Skeletal muscle tissue (tissue), 4 donors: ENCODE results near the gene TNFRSF6B. TPM values are rescaled to one million over a fixed set of nuclear protein-coding genes. Genes with fewer than 3 reads are reported as not detected.

Experiments
- H3K27ac ChIP-seq: one replicate; pipeline ENCODE4 v1.7.0; 2013; ENCODE audit warnings: mild to moderate bottlenecking, low read depth, low read length, inconsistent platforms
- H3K27me3 ChIP-seq, 3 donors: one replicate each; pipeline ENCODE4 v1.7.0; 2013; ENCODE audit warnings: low read length in 3 of 3; ENCODE audit not compliant: control insufficient read depth in 3 of 3, insufficient read depth in 3 of 3
- H3K36me3 ChIP-seq, 3 donors: one replicate each; pipeline ENCODE4 v1.7.0; 2013; ENCODE audit warnings: low read length in 3 of 3; ENCODE audit not compliant: control insufficient read depth in 3 of 3, insufficient read depth in 3 of 3
- H3K4me1 ChIP-seq, 3 donors: one replicate each; pipeline ENCODE4 v1.7.0; 2013; ENCODE audit warnings: low read length in 3 of 3, mild to moderate bottlenecking in 3 of 3; ENCODE audit not compliant: control insufficient read depth in 3 of 3, insufficient read depth in 3 of 3
- H3K4me3 ChIP-seq, 3 donors: one replicate each; pipeline ENCODE4 v1.7.0; 2013; ENCODE audit warnings: low read length in 3 of 3
- H3K9ac ChIP-seq, 3 donors: one replicate each; pipeline ENCODE4 v1.7.0; 2013; ENCODE audit warnings: low read length in 3 of 3, mild to moderate bottlenecking in 3 of 3, moderate library complexity in 2 of 3, low read depth in 1 of 3
- H3K9me3 ChIP-seq, 3 donors: one replicate each; pipeline ENCODE4 v1.7.0; 2013; ENCODE audit warnings: low read length in 3 of 3; ENCODE audit not compliant: control insufficient read depth in 3 of 3
- total RNA-seq: library from RNA; depleted of rRNA; stranded (reverse); fragments of >200 nt; gene quantifications from one replicate; pipeline ENCODE4 v1.2.3, GENCODE V29; 2014
- donor health status: Osteomylitis.

The TNFRSF6B gene
- total RNA-seq, 1 donor from 2014 or later, result not detected

DNA sequence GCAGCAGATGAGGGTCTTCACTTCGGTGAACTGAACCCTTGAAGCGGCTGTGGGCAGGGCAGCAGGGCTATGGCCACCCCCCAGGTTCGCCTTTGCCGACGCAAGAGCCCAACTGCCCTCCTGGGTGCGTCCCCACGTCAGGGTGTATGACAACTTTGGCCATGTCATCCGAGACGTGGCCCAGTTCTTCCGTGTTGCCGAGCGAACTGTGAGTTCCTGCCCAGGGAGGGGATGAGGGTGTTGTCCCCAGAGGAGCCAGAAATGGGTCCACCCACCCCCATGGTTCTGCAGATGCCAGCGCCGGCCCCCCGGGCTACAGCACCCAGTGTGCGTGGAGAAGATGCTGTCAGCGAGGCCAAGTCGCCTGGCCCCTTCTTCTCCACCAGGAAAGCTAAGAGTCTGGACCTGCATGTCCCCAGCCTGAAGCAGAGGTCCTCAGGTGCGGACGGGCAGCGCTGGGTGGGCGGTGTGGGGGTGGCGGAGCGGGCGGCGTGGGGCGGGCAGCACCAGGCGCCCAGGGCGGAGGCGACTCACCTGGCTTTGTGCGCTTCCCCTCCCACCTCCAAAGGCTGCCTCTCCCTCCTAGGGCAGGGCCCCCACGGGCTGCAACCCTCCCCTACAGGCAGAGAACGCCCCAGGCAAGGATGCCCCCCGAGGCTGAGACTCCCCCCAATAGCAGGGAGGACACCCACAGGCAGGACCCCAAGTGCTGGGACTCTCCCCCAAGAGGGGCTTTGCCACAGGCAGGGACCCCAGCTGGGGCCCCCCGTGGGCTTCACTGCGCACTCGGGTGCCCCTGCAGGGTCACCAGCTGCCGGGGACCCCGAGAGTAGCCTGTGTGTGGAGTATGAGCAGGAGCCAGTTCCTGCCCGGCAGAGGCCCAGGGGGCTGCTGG is 6.2 kb upstream of the TNFRSF6B start:
- Histone ChIP-seq H3K9ac (no peak overlapping the region), H3K27ac (no peak overlapping the region), H3K9me3 (no peaks in the 10 kb centered on the region), H3K36me3 (peaks cover 4 to 10% (median 7%) of the 10 kb centered on the region in 3 donors), H3K27me3 (no peaks in the 10 kb centered on the region), H3K4me3 (no peak overlapping the region), H3K4me1 (peaks cover 28 to 34% (median 32%) of the 10 kb centered on the region in 3 donors)

GRCh38 chr20:63690898-63691710 is 5.3 kb upstream of the TNFRSF6B start:
- peaks cover 24 to 34% (median 32%) of the 10 kb centered on the region in 3 donors for H3K4me1 ChIP-seq

DNA sequence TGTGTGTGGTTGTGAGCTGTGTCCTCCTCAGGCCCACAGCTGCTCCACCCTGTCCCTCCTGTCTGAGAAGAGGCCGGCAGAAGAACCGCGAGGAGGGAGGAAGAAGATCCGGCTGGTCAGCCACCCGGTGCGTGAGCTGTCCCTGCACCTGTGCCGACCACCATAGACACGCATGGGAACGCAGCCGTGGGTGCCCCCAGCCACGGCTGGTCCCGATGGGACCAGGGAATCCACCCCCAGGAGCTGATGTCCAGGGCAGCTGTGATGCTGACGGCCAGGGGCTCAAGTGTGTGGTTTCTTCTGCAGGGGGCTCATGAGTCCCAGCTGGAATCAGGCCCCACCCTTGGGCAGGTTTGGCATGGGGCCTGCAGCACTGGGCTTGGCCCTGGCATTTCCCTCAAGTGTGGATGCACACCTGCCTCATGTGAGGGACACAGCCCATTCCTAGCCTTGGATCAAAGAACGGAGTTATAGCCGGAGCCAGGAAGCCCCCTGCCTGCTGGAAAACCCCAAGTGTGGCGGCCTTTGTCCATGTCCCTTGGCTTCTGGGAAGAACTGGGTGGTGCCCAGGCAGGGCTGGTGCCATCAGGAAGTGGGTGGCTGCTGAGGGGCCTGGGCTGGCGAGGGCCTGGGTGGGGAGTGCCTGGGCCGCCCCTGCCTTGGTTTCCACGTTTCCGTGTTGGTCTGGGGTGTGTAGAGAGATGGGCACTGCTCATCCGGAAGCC is 4.6 kb upstream of the TNFRSF6B start:
- peaks cover 20 to 33% (median 32%) of the 10 kb centered on the region in 3 donors for H3K4me1 ChIP-seq
- H3K36me3 ChIP-seq, result peaks cover 4 to 11% (median 10%) of the 10 kb centered on the region in 3 donors
- H3K27me3 ChIP-seq, result no peaks in the 10 kb centered on the region
- no peak overlapping the region for H3K9ac ChIP-seq
- H3K27ac ChIP-seq, result no peak overlapping the region
- H3K9me3 ChIP-seq, result no peaks in the 10 kb centered on the region
- H3K4me3 ChIP-seq, result no peak overlapping the region

More at GRCh38 chr20:63690898-63691710, 5.3 kb upstream of the TNFRSF6B start:
- Histone ChIP-seq H3K27ac (no peak overlapping the region), H3K9me3 (no peaks in the 10 kb centered on the region), H3K4me3 (no peak overlapping the region), H3K36me3 (peaks cover 4 to 11% (median 10%) of the 10 kb centered on the region in 3 donors), H3K27me3 (no peaks in the 10 kb centered on the region), H3K9ac (no peak overlapping the region)

GRCh38 chr20:63692436-63693082 is 3.9 kb upstream of the TNFRSF6B start:
- no peak overlapping the region for H3K9ac ChIP-seq
- no peak overlapping the region for H3K27ac ChIP-seq
- H3K4me1 ChIP-seq, result peaks cover 20 to 33% (median 32%) of the 10 kb centered on the region in 3 donors

GRCh38 chr20:63693083-63693732 is 3.2 kb upstream of the TNFRSF6B start:
- Histone ChIP-seq H3K27me3 (no peaks in the 10 kb centered on the region), H3K9ac (no peak overlapping the region), H3K9me3 (no peaks in the 10 kb centered on the region), H3K4me1 (peaks cover 20 to 33% (median 31%) of the 10 kb centered on the region in 3 donors), H3K36me3 (peaks cover 4 to 11% (median 10%) of the 10 kb centered on the region in 3 donors), H3K27ac (no peak overlapping the region), H3K4me3 (no peak overlapping the region)

More at GRCh38 chr20:63692436-63693082, 3.9 kb upstream of the TNFRSF6B start:
- no peaks in the 10 kb centered on the region for H3K27me3 ChIP-seq
- H3K4me3 ChIP-seq, result no peak overlapping the region
- no peaks in the 10 kb centered on the region for H3K9me3 ChIP-seq
- H3K36me3 ChIP-seq, result peaks cover 4 to 11% (median 10%) of the 10 kb centered on the region in 3 donors

DNA sequence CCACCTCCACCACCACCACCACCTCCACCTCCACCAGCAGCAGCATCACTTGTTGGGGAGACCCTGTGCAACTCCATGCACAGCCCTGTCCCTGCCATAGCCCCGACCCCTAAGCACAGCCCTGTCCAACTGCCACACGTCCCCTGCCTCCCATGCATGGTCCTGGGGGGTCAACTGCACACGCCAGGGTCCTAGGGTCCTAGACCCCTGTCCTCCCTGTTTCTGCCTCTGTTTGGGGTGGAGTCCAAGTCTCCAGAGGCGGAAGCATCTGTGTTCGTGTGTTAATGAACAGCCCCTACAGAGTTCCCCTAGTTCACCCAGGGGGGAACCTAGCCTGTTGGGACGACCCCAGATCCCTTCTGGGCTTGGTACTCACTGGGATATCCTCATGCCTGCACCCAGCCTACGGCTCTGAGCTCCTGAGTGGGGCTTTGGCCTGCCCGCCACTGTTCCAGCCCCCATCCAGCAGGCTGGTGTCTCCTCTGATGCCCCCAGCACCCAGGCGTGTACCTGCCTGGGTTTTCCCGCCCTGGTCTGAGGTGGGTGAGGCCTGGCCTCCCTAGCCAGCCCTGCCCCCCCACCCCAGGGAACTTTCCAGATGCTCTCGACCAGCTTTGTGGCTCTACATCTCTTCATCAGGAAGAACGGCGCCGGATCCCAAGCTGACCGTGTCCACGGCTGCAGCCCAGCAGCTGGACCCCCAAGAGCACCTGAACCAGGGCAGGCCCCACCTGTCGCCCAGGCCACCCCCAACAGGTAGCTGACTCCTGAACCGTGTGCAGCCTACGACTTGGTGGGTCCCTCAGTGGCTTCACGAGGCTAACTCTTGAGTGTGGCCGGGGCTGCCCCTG is 2.5 kb upstream of the TNFRSF6B start:
- Histone ChIP-seq H3K36me3 (peaks cover 4 to 11% (median 10%) of the 10 kb centered on the region in 3 donors), H3K27me3 (no peaks in the 10 kb centered on the region), H3K9me3 (no peaks in the 10 kb centered on the region), H3K4me1 (peaks cover 28 to 36% (median 33%) of the 10 kb centered on the region in 3 donors), H3K9ac (peak overlapping the region in 1 of 3 donors; percentile 16), H3K27ac (no peak overlapping the region), H3K4me3 (no peak overlapping the region)

- no peak overlapping the region for H3K27ac ChIP-seq
- H3K27me3 ChIP-seq, result no peaks in the 10 kb centered on the region
- peaks cover 4 to 11% (median 10%) of the 10 kb centered on the region in 3 donors for H3K36me3 ChIP-seq
- H3K9ac ChIP-seq, result peak overlapping the region in 1 of 3 donors; percentile 33
- no peak overlapping the region for H3K4me3 ChIP-seq
- peaks cover 32 to 45% (median 41%) of the 10 kb centered on the region in 3 donors for H3K4me1 ChIP-seq
- no peaks in the 10 kb centered on the region for H3K9me3 ChIP-seq
Measured at GRCh38 chr20:63694584-63695423, 1.6 kb upstream of the TNFRSF6B start.
